ENCODE results near the gene COMMD3.
"Not testable (repeated sequence)": the region's sequence is repeated elsewhere in the genome, so short reads cannot be mapped to it uniquely, and the experiment has no call there.

The COMMD3 gene

GRCh38 chr10:22316286-22317075 is at the start of gene COMMD3:
Gene COMMD3 (plus strand): TSS chr10:22316388. CDS start chr10:22316418, 30 bp downstream.
- in situ Hi-C loops (cut with MboI; ENCODE audit: low sequenced_read_pairs): no loop called here

GRCh38 chr10:22268503-22268902 is 47.7 kb upstream of the COMMD3 start:
- in situ Hi-C loops (cut with MboI; ENCODE audit: low sequenced_read_pairs): no loop called here

- in situ Hi-C loops (cut with MboI; ENCODE audit: low sequenced_read_pairs): no loop called here
Measured at GRCh38 chr10:22271786-22272185, 44.4 kb upstream of the COMMD3 start.

- in situ Hi-C loops (cut with MboI; ENCODE audit: low sequenced_read_pairs): no loop called here
Measured at GRCh38 chr10:22278441-22278782, 37.8 kb upstream of the COMMD3 start.

GRCh38 chr10:22280078-22280477 is 36.1 kb upstream of the COMMD3 start:
- in situ Hi-C loops (cut with MboI; ENCODE audit: low sequenced_read_pairs): no loop called here

GRCh38 chr10:22285130-22285529 is 31.1 kb upstream of the COMMD3 start:
- in situ Hi-C loops (cut with MboI; ENCODE audit: low sequenced_read_pairs): no loop called here

GRCh38 chr10:22293747-22294404 is 22.3 kb upstream of the COMMD3 start:
- in situ Hi-C loops (cut with MboI; ENCODE audit: low sequenced_read_pairs): no loop called here

GRCh38 chr10:22294694-22295093 is 21.5 kb upstream of the COMMD3 start:
- in situ Hi-C loops (cut with MboI; ENCODE audit: low sequenced_read_pairs): no loop called here

- in situ Hi-C loops (cut with MboI; ENCODE audit: low sequenced_read_pairs): no loop called here
Measured at GRCh38 chr10:22301193-22301592, 15.0 kb upstream of the COMMD3 start.

- in situ Hi-C loops (cut with MboI; ENCODE audit: low sequenced_read_pairs): no loop called here
Measured at GRCh38 chr10:22303461-22303860, 12.7 kb upstream of the COMMD3 start.

GRCh38 chr10:22305721-22306120 is 10.5 kb upstream of the COMMD3 start:
- in situ Hi-C loops (cut with MboI; ENCODE audit: low sequenced_read_pairs): no loop called here

- in situ Hi-C loops (cut with MboI; ENCODE audit: low sequenced_read_pairs): no loop called here
Measured at GRCh38 chr10:22308390-22308789, 7.8 kb upstream of the COMMD3 start.

- in situ Hi-C loops (cut with MboI; ENCODE audit: low sequenced_read_pairs): no loop called here
Measured at GRCh38 chr10:22309180-22310000, 6.8 kb upstream of the COMMD3 start.

GRCh38 chr10:22310012-22310411 is 6.2 kb upstream of the COMMD3 start:
- in situ Hi-C loops (cut with MboI; ENCODE audit: low sequenced_read_pairs): not testable (repeated sequence)

GRCh38 chr10:22310928-22311327 is 5.3 kb upstream of the COMMD3 start:
- in situ Hi-C loops (cut with MboI; ENCODE audit: low sequenced_read_pairs): no loop called here

GRCh38 chr10:22314852-22315251 is 1.3 kb upstream of the COMMD3 start:
- in situ Hi-C loops (cut with MboI; ENCODE audit: low sequenced_read_pairs): no loop called here

GRCh38 chr10:22315455-22316285 is 518 bp upstream of the COMMD3 start:
- in situ Hi-C loops (cut with MboI; ENCODE audit: low sequenced_read_pairs): no loop called here

GRCh38 chr10:22317076-22317370 is 835 bp downstream of the COMMD3 start:
- in situ Hi-C loops (cut with MboI; ENCODE audit: low sequenced_read_pairs): no loop called here

GRCh38 chr10:22317771-22318565 is 1.8 kb downstream of the COMMD3 start:
- in situ Hi-C loops (cut with MboI; ENCODE audit: low sequenced_read_pairs): no loop called here

GRCh38 chr10:22318772-22319171 is 2.6 kb downstream of the COMMD3 start:
- in situ Hi-C loops (cut with MboI; ENCODE audit: low sequenced_read_pairs): no loop called here

All from HL-60/S4 (cell line).